ENCODE data around the gene IFNA10. TPM values are rescaled to one million over a fixed set of nuclear protein-coding genes. Genes with fewer than 3 reads are reported as not detected.
"Not testable (repeated sequence)": the region's sequence is repeated elsewhere in the genome, so short reads cannot be mapped to it uniquely, and the experiment has no call there.

The IFNA10 gene
- total RNA-seq, 1 donor from 2014 or later = not detected

GRCh38 chr9:21194867-21195776 lies 11.8 kb downstream of the IFNA10 start:
- peak; percentile 31 for DNase-seq (ENCODE audit: low read depth)

- DNase-seq (ENCODE audit: low read depth) = not testable (repeated sequence)
Measured at GRCh38 chr9:21187487-21187886, 19.5 kb downstream of the IFNA10 start, which contains the start of gene IFNA4. Gene IFNA4, minus strand, starts transcription at chr9:21187587. Its CDS starts 56 bp downstream, at chr9:21187531.

GRCh38 chr9:21182810-21183736 lies 23.9 kb downstream of the IFNA10 start:
- DNase-seq (ENCODE audit: low read depth) = peak; percentile 21

- DNase-seq (ENCODE audit: low read depth) = no peak
Measured at GRCh38 chr9:21174671-21175070, 32.3 kb downstream of the IFNA10 start.

GRCh38 chr9:21172156-21172555 lies 34.8 kb downstream of the IFNA10 start:
- DNase-seq (ENCODE audit: low read depth) = no peak

- DNase-seq (ENCODE audit: low read depth) = no peak
Measured at GRCh38 chr9:21171351-21171750, 35.6 kb downstream of the IFNA10 start.

GRCh38 chr9:21166560-21166959 lies 40.4 kb downstream of the IFNA10 start, which contains the start of gene IFNA21:
Gene IFNA21, minus strand, starts transcription at chr9:21166660. Its CDS starts 48 bp downstream, at chr9:21166612.
- DNase-seq (ENCODE audit: low read depth) = not testable (repeated sequence)

- no peak for DNase-seq (ENCODE audit: low read depth)
Measured at GRCh38 chr9:21165516-21165915, 41.4 kb downstream of the IFNA10 start.

GRCh38 chr9:21160178-21160577 lies 46.8 kb downstream of the IFNA10 start:
- DNase-seq (ENCODE audit: low read depth) = peak; percentile 61

Other genes with a start within 250 kb of the IFNA10 start
- gene HACD4, start 175.5 kb downstream of the IFNA10 start, total RNA-seq = 0.10 and 0.16 TPM in 2 replicates
- not detected in 2 replicates for gene IFNB1, start 129.2 kb downstream of the IFNA10 start, total RNA-seq
- gene IFNW1, start 65.3 kb downstream of the IFNA10 start, total RNA-seq = not detected in 2 replicates
- not detected in 2 replicates for gene IFNA21, start 40.5 kb downstream of the IFNA10 start, total RNA-seq
- gene IFNA4, start 19.6 kb downstream of the IFNA10 start, total RNA-seq = not detected in 2 replicates
- gene IFNA7, start 4.9 kb downstream of the IFNA10 start, total RNA-seq = not detected in 2 replicates
- not detected in 2 replicates for gene IFNA16, start 10.2 kb upstream of the IFNA10 start, total RNA-seq
- gene IFNA17, start 21.1 kb upstream of the IFNA10 start, total RNA-seq = not detected in 2 replicates
- not detected in 2 replicates for gene IFNA14, start 32.9 kb upstream of the IFNA10 start, total RNA-seq
- not detected in 2 replicates for gene IFNA5, start 98.2 kb upstream of the IFNA10 start, total RNA-seq
- 24.7 and 26.5 TPM in 2 replicates for gene KLHL9, start 128.3 kb upstream of the IFNA10 start, total RNA-seq
- not detected in 2 replicates for gene IFNA6, start 143.7 kb upstream of the IFNA10 start, total RNA-seq
- not detected in 2 replicates for gene IFNA13, start 160.9 kb upstream of the IFNA10 start, total RNA-seq
- gene IFNA2, start 178.3 kb upstream of the IFNA10 start, total RNA-seq = not detected in 2 replicates
- gene IFNA8, start 202.0 kb upstream of the IFNA10 start, total RNA-seq = not detected in 2 replicates
- gene IFNA1, start 233.3 kb upstream of the IFNA10 start, total RNA-seq = not detected in 2 replicates